IMR-90 (cell line): ENCODE results near the gene NR1D2. TPM values are rescaled to one million over a fixed set of nuclear protein-coding genes. Genes with fewer than 3 reads are reported as not detected.

Experiments used
- ATAC-seq: fragments of 200-7000 bp; cut with Tn5 transposase; 2 replicates; pipeline ENCODE4 v1.9.1; 2020; ENCODE audit warnings: low read depth, mild to moderate bottlenecking, moderate library complexity
- BruUV-seq: library from RNA; stranded (reverse); fragments of 400-500 nt; replicated peaks from 2 replicates; lab custom pipeline; 2021; lab: Mats Ljungman, UMichigan
- CTCF ChIA-PET: fragments of 300-600 bp; formaldehyde crosslinking; extraction: SDS; loops from one replicate; lab custom pipeline; 2021; ENCODE audit warnings: antibody characterized with exemption; lab: Yijun Ruan, JAX
- POLR2A ChIA-PET: fragments of 300-600 bp; sonication (Branson Sonifier 250); formaldehyde crosslinking; loops from one replicate; lab custom pipeline; 2022; ENCODE audit warnings: antibody characterized with exemption; ENCODE audit not compliant: unreplicated experiment; lab: Charles Lee
- DNase-seq: peaks from one replicate; pipeline ENCODE4 v3.0.0; 2013
- H2AFZ ChIP-seq: replicated peaks from 2 replicates; pipeline ENCODE3; 2013; ENCODE audit warnings: low read length, mild to moderate bottlenecking; ENCODE audit not compliant: poor library complexity
- H2AK5ac ChIP-seq: 2 replicates; pipeline ENCODE4 v1.6.1; 2013; ENCODE audit warnings: low read depth, low read length, inconsistent platforms
- H2AK9ac ChIP-seq: replicated peaks from 2 replicates; pipeline ENCODE3; 2013; ENCODE audit warnings: mild to moderate bottlenecking, low read depth, low read length, moderate library complexity; ENCODE audit not compliant: poor library complexity
- H2BK120ac ChIP-seq: 2 replicates; pipeline ENCODE4 v1.6.1; 2013; ENCODE audit warnings: low read depth, low read length, inconsistent platforms
- H2BK15ac ChIP-seq: 3 replicates; pipeline ENCODE4 v1.6.1; 2013; ENCODE audit warnings: low read depth, low read length, inconsistent platforms
- H2BK20ac ChIP-seq: 2 replicates; pipeline ENCODE4 v1.6.1; 2013; ENCODE audit warnings: low read depth, mild to moderate bottlenecking, inconsistent platforms, low read length, moderate library complexity
- H2BK5ac ChIP-seq: 2 replicates; pipeline ENCODE4 v1.6.1; 2013; ENCODE audit warnings: mild to moderate bottlenecking, low read depth, low read length, inconsistent platforms; ENCODE audit not compliant: poor library complexity, severe bottlenecking
- H3K14ac ChIP-seq: replicated peaks from 2 replicates; pipeline ENCODE4 v1.6.1; 2013; ENCODE audit warnings: low read depth, low read length, inconsistent platforms
- H3K18ac ChIP-seq: 2 replicates; pipeline ENCODE4 v1.6.1; 2013; ENCODE audit warnings: low read depth, low read length, control low read depth
- H3K23ac ChIP-seq: 2 replicates; pipeline ENCODE4 v1.6.1; 2013; ENCODE audit warnings: low read depth, low read length, inconsistent platforms
- H3K27ac ChIP-seq: 2 replicates; pipeline ENCODE4 v1.5.1; 2013; ENCODE audit warnings: mild to moderate bottlenecking, control low read depth, low read length; ENCODE audit not compliant: insufficient read depth
- H3K27me3 ChIP-seq: 2 replicates; pipeline ENCODE4 v1.6.1; 2013; ENCODE audit warnings: low read length; ENCODE audit not compliant: control insufficient read depth, insufficient read depth
- H3K36me3 ChIP-seq: 2 replicates; pipeline ENCODE4 v1.6.1; 2013; ENCODE audit warnings: low read length, mixed read lengths; ENCODE audit not compliant: control insufficient read depth, insufficient read depth
- H3K4ac ChIP-seq: 2 replicates; pipeline ENCODE4 v1.6.1; 2013; ENCODE audit warnings: low read depth, low read length, inconsistent platforms
- H3K4me1 ChIP-seq: 2 replicates; pipeline ENCODE4 v1.6.1; 2013; ENCODE audit warnings: low read length, mixed read lengths; ENCODE audit not compliant: control insufficient read depth, insufficient read depth
- H3K4me2 ChIP-seq: 2 replicates; pipeline ENCODE4 v1.6.1; 2013; ENCODE audit warnings: low read depth, mild to moderate bottlenecking, control low read depth, low read length, moderate library complexity
- H3K4me3 ChIP-seq: 2 replicates; pipeline ENCODE4 v1.5.1; 2013; ENCODE audit warnings: low read depth, mild to moderate bottlenecking, control low read depth, low read length, moderate library complexity; ENCODE audit not compliant: insufficient read depth
- H3K56ac ChIP-seq: 2 replicates; pipeline ENCODE4 v1.6.1; 2013; ENCODE audit warnings: low read length, inconsistent platforms; ENCODE audit not compliant: insufficient read depth; ENCODE audit errors: extremely low read depth
- H3K79me1 ChIP-seq, 2 experiments: 2 replicates each; pipeline ENCODE4 v1.6.1; 2013; ENCODE audit warnings: low read length in 2 of 2, inconsistent platforms in 1 of 2, low read depth in 1 of 2
- H3K9ac ChIP-seq: 2 replicates; pipeline ENCODE4 v1.6.1; 2013; ENCODE audit warnings: low read depth, low read length, control low read depth
- H3K9me1 ChIP-seq: 2 replicates; pipeline ENCODE4 v1.6.1; 2013; ENCODE audit warnings: low read length, inconsistent platforms; ENCODE audit not compliant: insufficient read depth
- H3K9me3 ChIP-seq: 2 replicates; pipeline ENCODE4 v1.6.1; 2013; ENCODE audit warnings: low read length; ENCODE audit not compliant: control insufficient read depth, insufficient read depth
- H4K20me1 ChIP-seq: 2 replicates; pipeline ENCODE4 v1.6.1; 2013; ENCODE audit warnings: low read length, inconsistent platforms; ENCODE audit not compliant: insufficient read depth
- H4K5ac ChIP-seq: 2 replicates; pipeline ENCODE4 v1.6.1; 2013; ENCODE audit warnings: mild to moderate bottlenecking, low read depth, low read length, control low read depth
- H4K8ac ChIP-seq, 2 experiments: 2 replicates each; pipeline ENCODE4 v1.6.1; 2013; ENCODE audit warnings: low read depth in 2 of 2, low read length in 2 of 2, control low read depth in 1 of 2, inconsistent platforms in 1 of 2
- H4K91ac ChIP-seq: 2 replicates; pipeline ENCODE4 v1.6.1; 2013; ENCODE audit warnings: low read depth, low read length, inconsistent platforms; ENCODE audit not compliant: insufficient read depth
- BHLHE40 ChIP-seq: fragments of 150-350 bp; IDR thresholded peaks from 2 replicates; pipeline ENCODE4 v1.6.1; 2016; ENCODE audit warnings: mild to moderate bottlenecking, low read depth, low read length
- FOS ChIP-seq: fragments of 150-350 bp; IDR thresholded peaks from 2 replicates; pipeline ENCODE4 v1.6.1; 2016; ENCODE audit warnings: low read depth, low read length
- MXI1 ChIP-seq: IDR thresholded peaks from 2 replicates; pipeline ENCODE4 v1.6.1; 2012; ENCODE audit warnings: low read depth, mild to moderate bottlenecking, low read length, moderate library complexity, borderline replicate concordance
- NFE2L2 ChIP-seq: fragments of 150-350 bp; IDR thresholded peaks from 2 replicates; pipeline ENCODE4 v1.6.1; 2016; ENCODE audit warnings: low read depth, mild to moderate bottlenecking, low read length
- RFX5 ChIP-seq: IDR thresholded peaks from 2 replicates; pipeline ENCODE4 v1.8.0; 2012; ENCODE audit warnings: low read depth, mild to moderate bottlenecking, low read length, moderate library complexity
- USF2 ChIP-seq: fragments of 150-350 bp; IDR thresholded peaks from 2 replicates; pipeline ENCODE4 v1.6.1; 2017; ENCODE audit warnings: mild to moderate bottlenecking, antibody characterized with exemption, low read length, low read depth
- WGBS, 2 experiments: methylation state at CpG; one replicate each; pipeline versions ENCODE4 v1.1.5 to v1.1.7; 2013; ENCODE audit warnings: missing lambda C conversion rate in 2 of 2; ENCODE audit not compliant: insufficient read length in 1 of 2; ENCODE audit errors: extremely low coverage in 2 of 2; 5-methylcytosine and 5-hydroxymethylcytosine counted together
- dilution Hi-C: fragments of 300-500 bp; cut with HindIII; formaldehyde crosslinking; loops from one replicate; pipeline ENCODE4 v1.14.3; 2018; ENCODE audit warnings: low sequenced_read_pairs; ENCODE audit not compliant: unreplicated experiment
- in situ Hi-C: fragments of 300-500 bp; cut with MboI; formaldehyde crosslinking; loops from 3 replicates; pipeline ENCODE4 v1.14.3; 2019; ENCODE audit warnings: low sequenced_read_pairs, inconsistent platforms, mixed read lengths
- intact Hi-C: fragments of 100-400 bp; cut with micrococcal nuclease; formaldehyde crosslinking; loops from 2 replicates; pipeline ENCODE4 v1.10.0; 2022
- polyA plus RNA-seq, 3 experiments: library from polyadenylated mRNA; depleted of rRNA; stranded (reverse); fragments of >200 nt; gene quantifications; 2 replicates each; pipeline ENCODE4 v1.2.3, GENCODE V29; 2012; ENCODE audit warnings: low replicate concordance in 1 of 3
- total RNA-seq: library from RNA; depleted of rRNA; stranded (reverse); fragments of >200 nt; gene quantifications from 2 replicates; pipeline ENCODE4 v1.2.3, GENCODE V29; 2012

NR1D2 gene
- total and polyA plus RNA-seq, 2 of the 4 experiments (the other 2 are of a cell fraction), result 8.1 to 41.0 TPM

- H2BK15ac ChIP-seq, result no peak overlapping the region
- H4K5ac ChIP-seq, result no peak overlapping the region
- H3K23ac ChIP-seq, result no peak overlapping the region
- 1% methylated on average over 18 of the region's 39 CpGs; no CpG with 5 or more reads in 1 of the 2 experiments for WGBS, 2 experiments
- no peak overlapping the region for H2BK120ac ChIP-seq
- H3K4ac ChIP-seq, result no peak overlapping the region
- peak overlapping the region; percentile 93 for H3K4me3 ChIP-seq
- no peak overlapping the region for H3K18ac ChIP-seq
- H3K27me3 ChIP-seq, result no peaks in the 10 kb centered on the region
- dilution Hi-C loops (no loop called here), intact Hi-C loops (loop anchor here (10.0 kb wide), 1 partner anchor 661 kb away; no protein-coding TSS in a partner anchor), in situ Hi-C loops (no loop called here)
- H3K79me1 ChIP-seq, result peaks cover 16 to 41% of the 10 kb centered on the region in 2 experiments
- no peaks in the 10 kb centered on the region for H3K9me3 ChIP-seq
- no peaks in the 10 kb centered on the region; the same call in 1 of the 2 replicates for H3K36me3 ChIP-seq
- BruUV-seq, result no TSS peak
- H3K9ac ChIP-seq, result peak overlapping the region; percentile 39; the same call in 1 of the 2 replicates
- peak; percentile 75; the same call in 1 of the 2 replicates for TF ChIP-seq NFE2L2
- TF ChIP-seq RFX5, result 0 out of 2 replicates have a peak, but pooled peaks have one; percentile 33
- TF ChIP-seq MXI1, result peak; percentile 74; the same call in 1 of the 2 replicates
- TF ChIP-seq FOS, result peak; percentile 80; the same call in 1 of the 2 replicates
- no peak for TF ChIP-seq BHLHE40
- no peak for TF ChIP-seq USF2
- H2AFZ ChIP-seq, result peak overlapping the region; percentile 97
- H3K9me1 ChIP-seq, result peaks cover 3% of the 10 kb centered on the region; the same call in 1 of the 2 replicates
- no peak for ATAC-seq
- H4K91ac ChIP-seq, result no peak overlapping the region
- peak overlapping the region; percentile 46; the same call in 1 of the 2 replicates for H3K27ac ChIP-seq
- H3K56ac ChIP-seq, result no peak overlapping the region
- DNase-seq, result no peak
- peaks cover 13% of the 10 kb centered on the region for H3K4me1 ChIP-seq
- peaks cover 43% of the 10 kb centered on the region for H4K20me1 ChIP-seq
- H2AK5ac ChIP-seq, result no peak overlapping the region
- POLR2A ChIA-PET, result no interaction called here
- no peak overlapping the region for H4K8ac ChIP-seq
- H3K4me2 ChIP-seq, result no peak overlapping the region
- H3K14ac ChIP-seq, result no peak overlapping the region
- no peak overlapping the region for H2AK9ac ChIP-seq
- peak overlapping the region; percentile 86 for H2BK5ac ChIP-seq
- CTCF ChIA-PET, result no interaction called here
- no peak overlapping the region for H2BK20ac ChIP-seq
These were observed 502 bp downstream of the NR1D2 start for GRCh38 chr3:23945663-23945912.
